GM19025 (cell line): ENCODE data around the gene AKAP8L.

Experiments used
- ATAC-seq: cut with Tn5 transposase; IDR thresholded peaks from one replicate; pipeline ENCODE4 v1.9.1; 2021; ENCODE audit warnings: mild to moderate bottlenecking, low read depth, moderate library complexity; ENCODE audit not compliant: unreplicated experiment

AKAP8L gene

GRCh38 chr19:15394426-15394825 is 24.4 kb downstream of the AKAP8L start:
- no peak for ATAC-seq

- no peak for ATAC-seq
These were observed 24.8 kb downstream of the AKAP8L start for GRCh38 chr19:15393963-15394362.

GRCh38 chr19:15390814-15391213 is 28.0 kb downstream of the AKAP8L start:
- no peak for ATAC-seq

GRCh38 chr19:15381864-15382263 is 36.9 kb downstream of the AKAP8L start:
- no peak for ATAC-seq

GRCh38 chr19:15381429-15381828 is 37.4 kb downstream of the AKAP8L start:
- no peak for ATAC-seq

GRCh38 chr19:15379999-15380647 is 38.7 kb downstream of the AKAP8L start:
- ATAC-seq = peak; percentile 6

- ATAC-seq = peak; percentile 85
These were observed 39.4 kb downstream of the AKAP8L start, which contains the start of gene AKAP8 for GRCh38 chr19:15379083-15379998. Gene AKAP8, minus strand, starts transcription at chr19:15379787. Its CDS starts 56 bp downstream, at chr19:15379731.

GRCh38 chr19:15378534-15379082 is 40.2 kb downstream of the AKAP8L start:
- ATAC-seq = no peak

- no peak for ATAC-seq
These were observed 43.9 kb downstream of the AKAP8L start for GRCh38 chr19:15374796-15375440.

- no peak for ATAC-seq
These were observed 44.6 kb downstream of the AKAP8L start for GRCh38 chr19:15374105-15374651.

- no peak for ATAC-seq
These were observed 45.1 kb downstream of the AKAP8L start for GRCh38 chr19:15373644-15374043.

- ATAC-seq = no peak
These were observed 45.9 kb downstream of the AKAP8L start for GRCh38 chr19:15372891-15373301.

GRCh38 chr19:15372470-15372869 is 46.3 kb downstream of the AKAP8L start:
- no peak for ATAC-seq

GRCh38 chr19:15371786-15372380 is 46.9 kb downstream of the AKAP8L start:
- ATAC-seq = no peak

- ATAC-seq = no peak
These were observed 47.7 kb downstream of the AKAP8L start for GRCh38 chr19:15371119-15371518.

- ATAC-seq = no peak
These were observed 49.2 kb downstream of the AKAP8L start for GRCh38 chr19:15369594-15369891.

- no peak for ATAC-seq
These were observed 49.8 kb downstream of the AKAP8L start for GRCh38 chr19:15368798-15369593.

- no peak for ATAC-seq
These were observed 50.6 kb downstream of the AKAP8L start for GRCh38 chr19:15368051-15368632.

GRCh38 chr19:15367439-15367838 is 51.3 kb downstream of the AKAP8L start:
- no peak for ATAC-seq
